ENCODE measurements around the gene LPAR5. TPM values are rescaled to one million over a fixed set of nuclear protein-coding genes. Genes with fewer than 3 reads are reported as not detected.

Gene LPAR5
- total and polyA plus RNA-seq, 2 of the 13 experiments (the other 11 are each of a cell fraction or from before 2014, with no cell fraction given), result 0.09 to 0.32 TPM

GRCh38 chr12:6631549-6631961 is 4.2 kb downstream of the LPAR5 start (continued):
- TF ChIP-seq PAWR (CRISPR knock-in tag; IDR thresholded peaks at IDR 0.05; ENCODE audit: borderline replicate concordance) (no peak), TMF1 (CRISPR knock-in tag; IDR thresholded peaks at IDR 0.05; ENCODE audit: low read depth) (no peak), MXD1 (CRISPR knock-in tag; IDR thresholded peaks at IDR 0.05) (no peak), ZNF282 (IDR thresholded peaks at IDR 0.05; ENCODE audit: partially characterized antibody) (no peak), ELF1 (CRISPR knock-in tag; IDR thresholded peaks at IDR 0.05) (no peak), ZNF512 (CRISPR knock-in tag; IDR thresholded peaks at IDR 0.05) (no peak), CC2D1A (CRISPR knock-in tag; IDR thresholded peaks at IDR 0.05) (no peak), ZNF224 (CRISPR knock-in tag; IDR thresholded peaks at IDR 0.05) (no peak), KDM5A (IDR thresholded peaks at IDR 0.05; ENCODE audit: borderline replicate concordance, low read length) (no peak), PATZ1 (CRISPR knock-in tag; IDR thresholded peaks at IDR 0.05) (peak; percentile 37; the same call in 1 of the 2 replicates), ZNF205 (CRISPR knock-in tag; IDR thresholded peaks at IDR 0.05) (no peak), EED (CRISPR knock-in tag; IDR thresholded peaks at IDR 0.05) (no peak), HNRNPL (IDR thresholded peaks at IDR 0.05; ENCODE audit: low read depth, low read length) (no peak), ZNF414 (CRISPR knock-in tag; IDR thresholded peaks at IDR 0.05) (no peak), ARID4A (CRISPR knock-in tag; IDR thresholded peaks at IDR 0.05; ENCODE audit: borderline replicate concordance) (0 out of 2 replicates have a peak, but pooled peaks have one; percentile 0), MED1 (CRISPR knock-in tag; IDR thresholded peaks at IDR 0.05) (no peak), HOXA5 (CRISPR knock-in tag; IDR thresholded peaks at IDR 0.05) (no peak), SP4 (CRISPR knock-in tag; IDR thresholded peaks at IDR 0.05) (no peak), NPAS2 (CRISPR knock-in tag; IDR thresholded peaks at IDR 0.05; ENCODE audit: borderline replicate concordance) (no peak), ZBTB43 (CRISPR knock-in tag; conservative IDR thresholded peaks at IDR 0.05) (peak; percentile 73)

Measured in HepG2 (cell line).